Activated CD4-positive, alpha-beta T cell treated with anti-CD3 and anti-CD28 coated beads, Interleukin-2, Interleukin-4, amounts not matched to agents 100 ng/mL and 50 ng/mL, durations not matched to agents 16 hours and 8 hours (primary cell): ENCODE measurements around the gene ZMIZ1.

Experiments
- DNase-seq: peaks from one replicate; pipeline ENCODE4 v3.0.0-alpha.2; 2020; ENCODE audit warnings: low spot score

Gene ZMIZ1

GRCh38 chr10:79176052-79176501, 107.3 kb downstream of the ZMIZ1 start:
- no peak for DNase-seq

GRCh38 chr10:79176949-79177602, 108.3 kb downstream of the ZMIZ1 start:
- DNase-seq, result no peak

GRCh38 chr10:79178070-79178576, 109.4 kb downstream of the ZMIZ1 start:
- no peak for DNase-seq

- no peak for DNase-seq
Measured at GRCh38 chr10:79178614-79179163, 109.9 kb downstream of the ZMIZ1 start.

- DNase-seq, result no peak
Measured at GRCh38 chr10:79179164-79179956, 110.6 kb downstream of the ZMIZ1 start.

GRCh38 chr10:79179957-79180309, 111.2 kb downstream of the ZMIZ1 start:
- no peak for DNase-seq

GRCh38 chr10:79180414-79181221, 111.9 kb downstream of the ZMIZ1 start:
- no peak for DNase-seq

- DNase-seq, result no peak
Measured at GRCh38 chr10:79181227-79181626, 112.5 kb downstream of the ZMIZ1 start.

- no peak for DNase-seq
Measured at GRCh38 chr10:79181698-79182521, 113.1 kb downstream of the ZMIZ1 start.

- no peak for DNase-seq
Measured at GRCh38 chr10:79182781-79183467, 114.2 kb downstream of the ZMIZ1 start.

GRCh38 chr10:79183468-79183865, 114.7 kb downstream of the ZMIZ1 start:
- no peak for DNase-seq

- DNase-seq, result no peak
Measured at GRCh38 chr10:79184145-79184625, 115.4 kb downstream of the ZMIZ1 start.

- no peak for DNase-seq
Measured at GRCh38 chr10:79184657-79185056, 115.9 kb downstream of the ZMIZ1 start.

- no peak for DNase-seq
Measured at GRCh38 chr10:79185067-79185774, 116.5 kb downstream of the ZMIZ1 start.

GRCh38 chr10:79185796-79186374, 117.1 kb downstream of the ZMIZ1 start:
- DNase-seq, result no peak

GRCh38 chr10:79186486-79187120, 117.8 kb downstream of the ZMIZ1 start:
- DNase-seq, result no peak

GRCh38 chr10:79187121-79187940, 118.6 kb downstream of the ZMIZ1 start:
- no peak for DNase-seq
